HG02973 (cell line): ENCODE measurements around the gene CTDSPL2.
"Not testable (repeated sequence)": the region's sequence is repeated elsewhere in the genome, so short reads cannot be mapped to it uniquely, and the experiment has no call there.

Source experiments
- ATAC-seq: cut with Tn5 transposase; IDR thresholded peaks from one replicate; pipeline ENCODE4 v1.9.1; 2021; ENCODE audit warnings: moderate library complexity; ENCODE audit not compliant: unreplicated experiment

CTDSPL2 gene

GRCh38 chr15:44482090-44482489 is 54.7 kb downstream of the CTDSPL2 start:
- ATAC-seq, result no peak

DNA sequence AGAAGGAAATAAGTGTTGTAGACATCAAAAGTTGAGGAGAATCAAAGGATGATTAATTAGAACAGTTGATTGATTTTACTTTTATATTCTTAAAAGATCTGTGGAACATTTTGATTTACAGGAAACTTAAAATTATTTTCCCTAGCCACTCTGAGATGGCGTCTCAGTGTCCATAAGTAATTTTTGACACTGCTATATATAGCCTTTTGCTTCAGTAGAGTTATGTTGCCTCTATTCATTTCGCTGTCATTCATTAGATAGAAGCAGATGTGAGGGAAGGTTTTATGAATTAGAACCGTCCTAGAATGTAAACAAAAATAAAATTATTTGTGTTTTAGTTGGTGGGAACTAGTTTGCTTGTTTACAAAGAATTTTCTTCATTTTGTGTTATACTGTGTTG is 58.5 kb downstream of the CTDSPL2 start:
- no peak for ATAC-seq

DNA sequence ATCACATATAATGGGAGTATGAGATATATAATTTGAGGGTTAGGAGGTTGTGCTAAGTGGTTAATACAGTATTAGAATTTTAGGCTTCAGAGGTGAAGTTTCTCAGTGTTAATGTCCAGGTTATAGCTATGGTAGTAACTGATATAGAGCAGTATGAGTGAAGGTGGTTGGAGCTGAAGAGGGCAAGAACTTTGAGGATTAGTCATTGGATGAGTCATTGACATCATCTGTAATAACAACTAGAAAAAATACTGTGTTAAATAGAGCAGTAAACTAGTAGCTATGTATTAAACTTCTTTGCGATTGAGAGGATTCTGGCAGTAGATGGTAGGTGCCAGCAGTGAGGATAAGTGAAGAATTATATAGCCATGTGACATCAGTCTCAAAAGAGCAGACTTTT is 62.0 kb downstream of the CTDSPL2 start:
- ATAC-seq, result no peak

DNA sequence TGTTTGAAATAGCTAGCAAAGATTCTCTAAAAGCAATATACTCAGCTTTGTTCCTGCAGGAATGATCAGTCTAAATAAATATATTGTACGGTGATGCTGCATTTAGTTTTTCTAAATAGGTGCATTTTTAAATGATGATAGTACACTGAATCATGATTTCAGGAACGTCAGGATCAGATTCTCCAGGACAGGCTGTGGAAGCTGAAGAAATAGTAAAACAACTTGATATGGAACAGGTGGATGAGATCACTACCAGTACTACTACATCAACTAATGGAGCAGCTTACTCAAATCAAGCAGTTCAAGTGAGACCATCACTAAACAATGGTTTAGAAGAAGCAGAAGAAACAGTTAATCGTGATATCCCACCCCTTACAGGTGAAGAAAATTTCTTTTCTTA is 63.2 kb downstream of the CTDSPL2 start:
- ATAC-seq, result no peak

GRCh38 chr15:44492040-44492439 is 64.6 kb downstream of the CTDSPL2 start:
- ATAC-seq, result no peak

GRCh38 chr15:44492672-44493071 is 65.2 kb downstream of the CTDSPL2 start:
- no peak for ATAC-seq

- no peak for ATAC-seq
These were observed 68.1 kb downstream of the CTDSPL2 start for GRCh38 chr15:44495562-44495961.

DNA sequence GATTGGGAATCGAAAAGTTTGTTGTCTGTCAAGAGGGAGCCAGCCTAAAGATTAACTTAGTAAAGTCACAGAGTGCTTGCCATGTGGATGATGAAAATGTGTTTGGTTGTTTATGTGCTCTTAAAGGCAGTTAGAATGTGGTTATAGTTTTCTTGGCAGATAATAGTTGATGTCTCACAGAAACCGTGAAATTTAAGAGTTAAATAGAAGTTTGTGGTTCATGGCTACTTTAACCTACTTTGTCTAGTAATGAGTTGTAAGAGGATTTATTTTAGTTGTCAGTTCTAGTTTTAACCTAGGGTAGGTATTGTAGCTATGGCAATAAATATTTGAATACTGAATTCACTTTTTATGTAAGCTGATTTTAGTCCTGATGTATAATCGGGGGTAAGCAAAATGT is 73.1 kb downstream of the CTDSPL2 start:
- no peak for ATAC-seq

DNA sequence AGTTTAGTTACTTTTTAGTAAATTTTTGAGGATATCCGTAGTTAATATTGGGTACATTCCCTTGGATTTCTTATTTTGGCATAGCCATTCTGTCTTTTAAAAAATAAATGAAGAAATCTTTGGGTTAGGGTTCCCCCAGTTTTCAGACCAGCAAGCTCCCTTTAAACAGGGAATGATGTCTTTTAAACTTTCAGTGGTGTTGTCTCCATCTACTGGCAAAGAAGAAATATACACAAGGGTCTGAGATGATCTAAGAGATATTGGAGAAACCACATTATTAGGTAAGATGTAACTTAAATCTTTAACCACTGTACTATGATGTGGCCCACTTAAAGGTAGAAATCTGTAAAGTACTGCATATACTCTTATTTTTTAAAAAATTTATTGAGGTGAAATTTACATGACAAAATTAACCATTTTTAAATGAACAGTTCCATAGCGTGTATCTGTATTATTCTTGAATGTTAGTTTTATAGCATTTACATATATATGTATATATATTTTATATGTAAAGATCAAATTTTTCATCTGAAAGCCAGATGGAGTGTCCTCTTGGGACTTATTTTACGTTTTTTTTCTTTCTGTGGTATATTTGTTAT is 74.4 kb downstream of the CTDSPL2 start:
- no peak for ATAC-seq

- ATAC-seq, result no peak
These were observed 89.0 kb downstream of the CTDSPL2 start for GRCh38 chr15:44516436-44516835.

- no peak for ATAC-seq
These were observed 92.1 kb downstream of the CTDSPL2 start for GRCh38 chr15:44519537-44519936.

GRCh38 chr15:44525018-44525417 is 97.6 kb downstream of the CTDSPL2 start:
- ATAC-seq, result no peak

DNA sequence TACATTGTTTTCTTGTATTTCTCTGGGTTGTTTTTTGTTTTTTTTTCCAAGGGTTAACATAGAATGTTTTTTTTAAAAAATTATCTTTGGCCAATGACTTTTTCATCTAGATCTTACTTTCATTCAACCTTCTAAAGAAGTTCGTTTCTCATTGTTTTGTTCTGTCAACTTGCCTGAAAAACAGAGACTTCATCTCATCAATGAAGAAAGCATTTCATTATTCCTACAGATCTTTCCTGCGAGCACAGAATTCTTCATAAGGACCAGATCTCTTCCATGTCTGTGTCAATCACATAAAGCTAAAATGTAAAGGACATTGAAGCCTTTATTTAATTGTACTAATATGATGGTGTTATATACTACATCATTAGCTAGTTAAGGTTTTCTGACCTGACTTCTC is 99.8 kb downstream of the CTDSPL2 start:
- ATAC-seq, result no peak

DNA sequence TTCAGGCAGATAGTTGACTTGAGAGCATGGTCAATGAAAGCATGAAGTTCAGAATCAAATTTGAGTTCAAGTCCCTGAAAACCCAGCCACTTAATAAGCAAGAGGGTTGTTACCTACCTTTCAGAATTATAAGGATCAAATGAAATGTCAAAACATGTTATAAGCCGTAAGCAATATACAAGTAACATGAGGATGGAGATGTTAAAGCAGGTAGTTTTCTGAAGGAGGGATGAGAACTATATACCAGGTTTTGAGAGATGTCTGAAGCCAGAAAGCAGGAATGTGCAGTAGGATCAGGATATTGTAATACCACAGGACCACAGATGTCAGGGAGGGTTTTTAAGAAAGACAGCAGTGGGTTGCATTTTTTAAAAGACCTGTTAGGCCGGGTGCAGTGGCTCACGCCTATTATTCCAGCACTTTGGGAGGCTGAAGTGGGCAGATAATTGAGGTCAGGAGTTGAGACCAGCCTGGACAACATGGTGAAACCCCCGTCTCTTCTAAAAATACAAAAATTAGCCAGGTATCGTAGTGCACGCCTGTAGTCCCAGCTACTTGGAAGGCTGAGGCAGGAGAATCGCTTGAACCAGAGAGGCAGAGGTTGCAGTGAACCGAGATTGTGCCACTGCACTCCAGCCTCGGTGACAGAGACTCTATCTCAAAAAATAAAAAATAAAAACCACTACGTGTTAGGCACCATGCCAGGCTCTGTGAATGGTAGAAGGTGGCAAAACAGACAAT is 102.6 kb downstream of the CTDSPL2 start:
- no peak for ATAC-seq

DNA sequence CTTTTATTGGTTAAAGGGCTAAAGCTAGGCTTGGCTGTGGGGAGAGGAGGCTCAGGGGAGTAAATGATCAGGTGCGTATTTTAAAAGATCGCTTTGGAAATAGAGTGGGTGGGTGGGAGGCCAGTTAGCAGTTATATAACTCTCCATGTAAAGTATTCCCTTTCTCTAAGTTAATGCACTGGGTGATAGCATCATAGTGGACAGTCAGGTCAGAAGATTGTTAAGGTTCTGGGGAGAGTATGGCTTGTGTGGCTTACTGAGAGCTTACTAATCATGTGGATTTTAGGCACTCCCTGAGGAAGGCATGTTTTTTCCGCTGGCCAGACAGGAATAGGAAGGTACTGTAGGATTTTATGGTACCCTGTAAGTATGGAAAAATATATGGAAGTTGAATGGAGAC is 103.2 kb downstream of the CTDSPL2 start:
- ATAC-seq, result no peak

DNA sequence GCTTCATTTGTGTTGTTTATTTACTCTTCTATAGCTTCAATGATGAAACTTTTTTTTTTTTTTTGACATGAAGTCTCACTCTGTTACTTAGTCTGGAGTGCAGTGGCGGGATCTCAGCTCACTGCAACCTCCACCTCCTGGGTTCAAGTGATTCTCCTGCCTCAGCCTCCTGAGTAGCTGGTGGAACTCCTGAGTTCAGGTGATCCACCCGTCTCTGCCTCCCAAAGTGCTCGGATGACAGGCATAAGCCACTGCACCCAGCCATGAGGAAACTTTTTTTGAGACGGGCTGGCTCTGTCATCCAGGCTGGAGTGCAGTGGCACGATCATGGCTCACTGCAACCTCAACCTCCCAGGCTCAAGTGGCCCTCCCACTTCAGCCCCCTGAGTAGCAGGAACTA is 104.8 kb downstream of the CTDSPL2 start:
- ATAC-seq, result not testable (repeated sequence)

- no peak for ATAC-seq
These were observed 105.3 kb downstream of the CTDSPL2 start for GRCh38 chr15:44532689-44533088.

DNA sequence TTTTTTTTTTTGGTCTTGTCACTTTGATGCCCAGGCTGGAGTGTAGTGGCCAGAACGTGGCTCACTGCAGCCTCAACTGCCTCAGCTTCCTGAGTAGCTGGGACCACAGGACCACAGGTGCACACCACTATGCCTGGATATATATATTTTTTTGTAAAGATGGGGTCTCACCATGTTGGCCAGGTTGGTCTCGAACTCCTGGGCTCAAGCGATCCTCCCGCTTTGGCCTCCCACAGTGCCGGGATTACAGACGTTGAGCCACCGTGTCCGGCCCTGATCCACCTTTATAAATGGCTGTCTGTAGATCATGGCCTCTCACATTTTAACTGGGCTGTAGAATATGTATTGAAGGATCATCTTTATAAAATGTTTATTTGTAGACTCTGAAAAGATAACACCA is 107.7 kb downstream of the CTDSPL2 start:
- ATAC-seq, result no peak

GRCh38 chr15:44535523-44536301 is 108.3 kb downstream of the CTDSPL2 start:
- ATAC-seq, result no peak

- peak; percentile 49 for ATAC-seq
These were observed 109.0 kb downstream of the CTDSPL2 start for GRCh38 chr15:44536302-44536961.

GRCh38 chr15:44536962-44537734 is 109.7 kb downstream of the CTDSPL2 start, which contains the start of gene EIF3J:
Gene EIF3J, plus strand, starts transcription at chr15:44537147. Its CDS starts 48 bp downstream, at chr15:44537195.
- ATAC-seq, result peak; percentile 88
